HG02763 (cell line): ENCODE data around the gene CDH4.

Experiments used
- ATAC-seq: cut with Tn5 transposase; IDR thresholded peaks from one replicate; pipeline ENCODE4 v1.9.1; 2021; ENCODE audit warnings: mild to moderate bottlenecking, moderate library complexity; ENCODE audit not compliant: unreplicated experiment

The CDH4 gene

GRCh38 chr20:61767761-61768494, 515.9 kb downstream of the CDH4 start:
- no peak for ATAC-seq

GRCh38 chr20:61768571-61769285, 516.7 kb downstream of the CDH4 start:
- ATAC-seq: no peak

GRCh38 chr20:61769286-61769832, 517.3 kb downstream of the CDH4 start:
- no peak for ATAC-seq

- ATAC-seq: no peak
Measured at GRCh38 chr20:61770113-61770585, 518.1 kb downstream of the CDH4 start.

GRCh38 chr20:61771805-61772350, 519.8 kb downstream of the CDH4 start:
- no peak for ATAC-seq

- ATAC-seq: no peak
Measured at GRCh38 chr20:61772828-61773631, 521.0 kb downstream of the CDH4 start.

GRCh38 chr20:61773926-61774587, 522.0 kb downstream of the CDH4 start:
- no peak for ATAC-seq

GRCh38 chr20:61775423-61775822, 523.4 kb downstream of the CDH4 start:
- no peak for ATAC-seq

- no peak for ATAC-seq
Measured at GRCh38 chr20:61776491-61777075, 524.5 kb downstream of the CDH4 start.

GRCh38 chr20:61777773-61778494, 525.9 kb downstream of the CDH4 start:
- ATAC-seq: no peak

- no peak for ATAC-seq
Measured at GRCh38 chr20:61778495-61778863, 526.4 kb downstream of the CDH4 start.

- no peak for ATAC-seq
Measured at GRCh38 chr20:61779176-61779965, 527.3 kb downstream of the CDH4 start.

- no peak for ATAC-seq
Measured at GRCh38 chr20:61780066-61780465, 528.0 kb downstream of the CDH4 start.

GRCh38 chr20:61784801-61785566, 532.9 kb downstream of the CDH4 start:
- ATAC-seq: no peak

- no peak for ATAC-seq
Measured at GRCh38 chr20:61785567-61785816, 533.4 kb downstream of the CDH4 start.

- ATAC-seq: no peak
Measured at GRCh38 chr20:61786230-61786629, 534.2 kb downstream of the CDH4 start.

- no peak for ATAC-seq
Measured at GRCh38 chr20:61788343-61788742, 536.3 kb downstream of the CDH4 start.

- ATAC-seq: no peak
Measured at GRCh38 chr20:61789329-61789728, 537.3 kb downstream of the CDH4 start.
